Colon (tissue), 2 donors: ENCODE results near the gene SLC25A43.
"Not testable (repeated sequence)": the region's sequence is repeated elsewhere in the genome, so short reads cannot be mapped to it uniquely, and the experiment has no call there.

Experiments
- FAIRE-seq: peaks from 2 replicates; lab custom pipeline; 2012; peaks lifted over from hg19 to GRCh38; lab: Jason Lieb, UNC
- donor health status: control.
- donor health status: control.

SLC25A43 gene

DNA sequence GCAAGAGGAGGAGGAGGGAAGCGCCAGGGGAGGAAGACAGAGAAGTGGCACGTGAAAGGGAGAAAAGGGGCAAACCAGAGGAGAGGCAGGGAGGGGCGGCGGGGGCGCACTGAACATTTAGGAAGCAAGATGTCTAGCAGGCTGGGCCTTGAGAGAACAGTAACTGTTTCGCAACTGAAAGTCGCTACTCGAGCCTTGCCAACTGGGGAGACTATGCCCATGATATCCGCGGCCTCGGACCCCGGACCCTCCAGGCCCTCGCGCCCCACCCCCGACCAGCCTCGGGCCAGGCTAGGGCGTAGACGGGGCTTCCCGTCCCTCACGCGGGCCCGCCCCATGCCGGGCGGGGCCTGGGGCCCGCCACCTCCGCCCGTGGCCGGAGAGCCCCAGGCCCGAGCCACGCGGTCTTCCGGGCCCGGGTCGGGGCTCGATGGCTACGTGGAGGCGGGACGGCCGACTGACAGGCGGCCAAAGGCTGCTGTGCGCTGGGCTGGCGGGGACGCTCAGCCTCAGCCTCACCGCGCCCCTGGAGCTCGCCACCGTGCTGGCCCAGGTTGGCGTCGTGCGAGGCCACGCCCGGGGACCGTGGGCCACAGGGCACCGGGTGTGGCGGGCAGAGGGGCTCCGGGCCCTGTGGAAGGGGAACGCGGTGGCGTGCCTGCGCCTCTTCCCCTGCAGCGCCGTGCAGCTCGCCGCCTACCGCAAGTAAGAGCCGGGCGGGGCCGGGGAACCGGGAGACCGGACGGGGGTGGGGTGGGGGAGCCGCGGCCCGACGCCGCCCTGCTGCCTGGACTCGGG is at the start of gene SLC25A43:
TSS of gene SLC25A43 (plus strand) at position 363 of the 798 bp plus-strand sequence. CDS start at position 431, 68 bp downstream.
- FAIRE-seq, result no peak

DNA sequence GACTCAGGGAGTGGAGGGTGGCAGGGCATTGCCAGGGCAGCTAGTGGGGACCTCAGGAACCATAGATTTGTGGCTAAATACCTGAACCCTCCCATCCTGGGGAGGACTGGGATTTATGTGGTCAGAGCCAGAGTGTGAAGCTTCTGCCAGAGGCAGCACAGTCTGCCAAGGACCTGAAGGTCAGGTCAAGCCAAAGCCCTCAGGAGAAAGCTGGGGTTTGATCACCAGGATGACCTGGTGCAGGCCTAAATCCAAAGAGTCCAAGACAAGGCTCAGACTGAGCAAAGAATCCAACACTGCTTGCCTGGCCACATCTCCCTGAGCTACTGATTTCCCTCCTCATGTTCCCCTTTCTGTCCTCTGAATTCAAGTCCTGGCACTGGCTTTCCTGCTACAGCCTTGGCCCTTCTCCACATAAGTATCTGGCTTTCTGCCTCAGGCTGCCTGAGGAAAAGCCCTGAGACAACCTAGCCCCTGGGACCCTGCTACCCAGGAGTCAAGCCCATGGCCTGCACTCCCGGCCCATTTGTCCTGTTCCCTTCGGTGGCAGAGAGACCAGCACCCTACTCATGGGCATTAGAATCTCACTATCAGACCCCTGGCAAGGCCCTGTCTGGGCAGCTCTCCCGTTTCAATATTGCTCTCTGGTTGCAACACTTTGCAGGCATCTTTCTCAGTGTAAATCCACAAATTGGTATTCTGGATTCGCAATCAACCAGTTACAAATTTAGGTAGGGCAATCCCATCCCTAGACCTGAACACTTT is 39.3 kb upstream of the SLC25A43 start:
- no peak for FAIRE-seq

DNA sequence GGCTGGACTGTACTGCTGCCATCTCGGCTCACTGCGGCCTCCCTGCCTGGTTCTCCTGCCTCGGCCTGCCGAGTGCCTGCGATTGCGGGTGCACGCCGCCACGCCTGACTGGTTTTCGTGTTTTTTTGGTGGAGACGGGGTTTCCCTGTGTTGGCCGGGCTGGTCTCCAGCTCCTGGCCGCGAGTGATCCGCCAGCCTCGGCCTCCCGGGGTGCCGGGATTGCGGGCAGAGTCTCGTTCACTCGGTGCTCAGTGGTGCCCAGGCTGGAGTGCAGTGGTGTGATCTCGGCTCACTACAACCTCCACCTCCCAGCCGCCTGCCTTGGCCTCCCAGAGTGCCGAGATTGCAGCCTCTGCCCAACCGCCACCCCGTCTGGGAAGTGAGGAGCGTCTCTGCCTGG is 37.7 kb upstream of the SLC25A43 start:
- FAIRE-seq, result not testable (repeated sequence)

DNA sequence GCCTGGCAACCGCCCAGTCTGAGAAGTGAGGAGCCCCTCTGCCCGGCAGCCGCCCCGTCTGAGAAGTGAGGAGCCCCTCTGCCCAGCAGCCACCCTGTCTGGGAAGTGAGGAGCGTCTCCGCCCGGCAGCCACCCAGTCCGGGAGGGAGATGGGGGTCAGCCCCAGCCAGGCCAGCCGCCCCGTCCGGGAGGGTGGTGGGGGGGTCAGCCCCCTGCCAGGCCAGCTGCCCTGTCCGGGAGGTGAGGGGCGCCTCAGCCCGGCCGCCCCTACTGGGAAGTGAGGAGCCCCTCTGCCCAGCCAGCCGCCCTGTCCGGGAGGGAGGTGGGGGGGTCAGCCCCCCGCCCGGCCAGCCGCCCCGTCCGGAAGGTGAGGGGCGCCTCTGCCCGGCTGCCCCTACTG is 37.1 kb upstream of the SLC25A43 start:
- FAIRE-seq, result not testable (repeated sequence)

DNA sequence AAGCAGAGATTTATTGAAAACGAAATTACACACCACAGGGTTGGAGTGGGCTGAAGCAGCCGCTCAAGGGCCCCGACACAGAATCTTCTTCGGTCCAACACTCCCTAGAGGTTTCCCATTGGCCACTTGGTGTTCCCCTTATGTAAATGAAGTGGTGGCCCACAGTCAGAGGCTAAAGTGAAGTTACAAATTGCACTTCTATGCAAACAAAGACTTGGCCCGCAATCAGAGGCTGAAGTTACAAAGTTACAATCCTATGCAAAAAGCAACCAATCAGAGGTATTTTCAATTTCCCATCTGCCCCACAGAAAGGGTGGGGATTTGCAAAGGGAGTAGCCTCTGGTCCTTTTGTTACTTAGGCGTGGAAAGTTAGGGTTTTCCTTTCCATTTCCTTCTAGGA is 35.7 kb upstream of the SLC25A43 start:
- FAIRE-seq, result peak; percentile 5

DNA sequence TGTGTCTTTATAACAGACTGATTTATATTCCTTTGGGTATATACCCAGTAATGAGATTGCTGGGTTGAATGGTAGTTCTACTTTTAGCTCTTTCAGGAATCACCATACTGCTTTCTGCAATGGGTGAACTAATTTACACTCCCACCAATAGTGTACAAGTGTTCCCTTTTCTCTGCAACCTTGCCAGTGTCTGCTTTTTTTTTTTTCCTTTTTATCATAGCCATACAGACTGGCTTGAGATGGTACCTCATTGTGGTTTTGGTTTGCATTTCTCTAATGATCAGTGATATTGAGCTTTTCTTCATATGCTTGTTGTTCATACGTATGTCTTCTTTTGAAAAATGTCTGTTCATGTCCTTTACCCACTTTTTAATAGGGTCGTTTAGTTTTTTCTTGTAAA is 27.3 kb upstream of the SLC25A43 start:
- peak; percentile 69 for FAIRE-seq

DNA sequence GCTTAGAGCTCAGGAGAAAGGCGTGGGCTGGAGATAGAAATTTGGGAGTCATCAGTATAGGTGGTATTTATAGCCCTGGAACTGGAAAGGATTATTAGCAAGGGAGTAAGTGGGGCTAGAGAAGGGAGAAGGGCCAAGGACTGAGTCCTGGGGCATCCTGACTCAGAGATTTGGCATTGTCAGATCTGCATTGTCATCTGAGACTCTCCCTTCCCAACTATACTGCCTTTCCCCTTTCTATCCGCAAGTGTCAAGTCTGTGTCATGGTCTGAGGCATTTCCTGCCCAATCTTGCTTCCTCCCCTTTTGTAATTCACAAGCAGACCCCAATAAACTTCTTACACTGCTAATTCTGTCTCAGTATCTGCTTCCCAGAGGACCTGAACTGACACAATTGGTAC is 24.4 kb upstream of the SLC25A43 start:
- FAIRE-seq, result no peak

DNA sequence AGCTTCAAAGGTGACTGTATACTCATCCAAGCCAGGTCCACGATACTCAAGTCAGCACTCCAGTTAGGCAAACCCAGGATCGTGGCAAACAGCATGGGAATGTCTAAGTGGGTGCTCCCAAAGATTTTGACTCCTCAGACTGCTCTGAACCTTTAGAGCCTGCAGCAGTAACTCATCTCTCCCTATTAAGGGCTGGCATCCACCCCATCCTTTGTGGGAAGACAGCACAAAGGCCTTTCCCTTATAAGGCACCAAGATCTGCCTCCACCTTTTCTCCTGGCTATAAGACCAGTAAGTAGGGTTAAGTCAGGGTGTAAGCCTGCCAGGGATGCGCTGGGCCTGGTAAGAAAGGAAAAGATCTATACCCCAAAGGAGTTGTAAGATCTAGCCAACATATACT is 23.6 kb upstream of the SLC25A43 start:
- FAIRE-seq, result no peak

DNA sequence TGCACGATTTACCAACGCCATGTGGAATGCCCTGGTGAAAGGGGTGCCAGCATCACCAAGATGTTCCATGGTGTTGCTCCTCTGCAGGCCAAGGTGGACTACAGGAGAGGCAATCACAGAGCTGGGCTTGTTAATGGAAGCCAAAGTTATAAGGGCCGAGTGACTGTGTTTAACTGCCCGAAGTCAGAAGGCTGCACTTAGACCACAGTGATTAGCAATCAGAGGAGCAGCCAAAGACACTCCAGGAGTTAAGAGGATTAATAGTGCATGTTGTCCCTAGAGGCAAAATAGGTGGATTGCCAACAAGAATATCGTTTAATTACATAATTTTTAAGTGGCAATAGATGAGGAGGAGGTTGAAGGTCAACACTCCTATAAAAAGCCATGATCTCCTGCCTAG is 22.8 kb upstream of the SLC25A43 start:
- FAIRE-seq, result no peak

DNA sequence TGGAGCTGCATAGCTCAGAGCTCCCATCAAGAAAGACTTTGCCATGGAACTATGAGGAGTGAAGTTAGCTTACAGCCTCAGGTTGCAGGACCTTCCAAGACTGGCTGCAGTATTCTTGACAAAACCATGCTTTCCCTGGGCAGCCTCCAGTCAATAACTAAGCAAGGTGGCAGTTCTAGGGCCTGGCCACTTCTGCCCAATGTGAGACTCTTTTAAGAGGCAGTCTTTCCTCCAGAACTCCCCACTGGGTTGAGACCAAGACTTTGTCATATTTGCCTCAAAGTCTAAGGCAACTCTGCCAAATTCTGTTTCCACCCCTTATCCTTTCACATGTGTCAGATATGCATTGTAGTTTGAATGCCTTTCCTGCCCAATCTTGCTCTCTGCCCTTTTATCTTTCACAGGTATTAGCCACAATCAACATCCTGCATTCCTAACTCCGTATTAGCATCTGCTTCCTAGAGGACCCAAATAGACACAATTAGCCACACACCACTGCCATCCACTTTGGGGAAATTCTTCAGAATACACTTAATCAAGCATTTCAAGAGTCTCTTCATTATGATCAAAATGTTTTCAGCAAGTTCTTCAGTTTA is 17.7 kb upstream of the SLC25A43 start:
- FAIRE-seq, result no peak

DNA sequence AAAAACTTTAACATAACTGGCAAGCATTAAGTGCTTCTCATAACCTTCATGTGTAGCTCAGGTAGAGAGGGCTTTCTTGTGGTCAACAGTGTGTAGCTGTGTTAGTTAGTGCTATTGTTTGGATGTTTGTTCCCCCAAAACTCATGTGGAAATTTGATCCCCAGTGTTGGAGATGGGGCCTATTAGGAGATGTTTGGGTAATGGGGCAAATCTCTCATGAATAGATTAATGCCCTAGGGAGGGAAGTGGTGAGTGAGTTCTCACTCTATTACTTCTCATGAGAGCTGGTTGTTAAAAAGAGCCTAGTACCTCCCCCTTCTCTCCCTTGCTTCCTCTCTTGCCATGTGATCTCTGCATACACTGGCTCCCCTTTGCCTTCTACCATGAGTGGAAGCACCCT is 16.5 kb upstream of the SLC25A43 start:
- no peak for FAIRE-seq

DNA sequence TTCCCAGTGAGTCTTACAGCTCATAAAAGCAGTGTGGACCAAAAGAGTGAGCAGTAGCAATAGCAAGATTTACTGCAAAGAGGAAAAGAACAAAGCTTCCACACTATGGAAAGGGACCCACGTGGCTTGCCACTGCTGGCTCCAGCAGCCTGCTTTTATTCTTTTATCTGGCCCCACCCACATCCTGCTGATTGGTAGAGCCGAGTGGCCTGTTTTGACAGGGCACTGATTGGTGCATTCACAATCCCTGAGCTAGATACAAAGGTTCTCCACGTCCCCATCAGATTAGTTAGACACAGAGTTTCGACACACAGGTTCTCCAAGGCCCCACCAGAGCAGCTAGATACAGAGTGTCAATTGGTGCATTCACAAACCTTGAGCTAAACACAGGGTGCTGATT is 12.5 kb upstream of the SLC25A43 start:
- not testable (repeated sequence) for FAIRE-seq

DNA sequence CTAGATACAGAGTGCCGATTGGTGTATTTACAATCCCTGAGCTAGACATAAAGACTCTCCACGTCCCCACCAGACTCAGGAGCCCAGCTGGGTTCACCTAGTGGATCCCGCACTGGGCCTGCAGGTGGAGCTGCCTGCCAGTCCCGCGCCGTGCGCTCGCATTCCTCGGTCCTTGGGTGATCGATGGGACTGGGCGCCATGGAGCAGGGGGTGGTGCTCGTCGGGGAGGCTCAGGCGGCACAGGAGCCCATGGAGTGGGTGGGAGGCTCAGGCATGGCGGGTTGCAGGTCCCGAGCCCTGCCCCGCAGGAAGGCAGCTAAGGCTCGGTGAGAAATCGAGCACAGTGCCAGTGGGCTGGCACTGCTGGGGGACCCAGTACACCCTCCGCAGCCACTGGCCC is 11.7 kb upstream of the SLC25A43 start:
- FAIRE-seq, result not testable (repeated sequence)

DNA sequence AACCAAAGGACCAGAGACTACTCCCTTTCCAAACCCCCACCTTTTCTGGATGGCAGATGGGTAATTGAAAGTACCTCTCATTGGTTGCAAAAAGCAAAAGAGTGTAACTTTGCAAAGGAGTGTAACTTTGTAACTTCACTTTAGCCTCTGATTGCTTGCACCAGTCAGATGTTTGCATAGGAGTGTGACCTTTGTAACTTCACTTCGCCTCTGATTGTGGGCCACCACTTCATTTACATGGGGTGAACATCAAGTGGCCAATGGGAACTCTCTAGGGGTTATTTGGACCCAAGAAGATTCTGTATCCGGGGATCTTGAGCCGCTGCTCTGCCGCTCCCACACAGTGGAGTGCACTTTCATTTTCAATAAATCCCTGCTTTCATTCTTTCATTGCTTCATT is 9.9 kb upstream of the SLC25A43 start:
- peak; percentile 47 for FAIRE-seq

DNA sequence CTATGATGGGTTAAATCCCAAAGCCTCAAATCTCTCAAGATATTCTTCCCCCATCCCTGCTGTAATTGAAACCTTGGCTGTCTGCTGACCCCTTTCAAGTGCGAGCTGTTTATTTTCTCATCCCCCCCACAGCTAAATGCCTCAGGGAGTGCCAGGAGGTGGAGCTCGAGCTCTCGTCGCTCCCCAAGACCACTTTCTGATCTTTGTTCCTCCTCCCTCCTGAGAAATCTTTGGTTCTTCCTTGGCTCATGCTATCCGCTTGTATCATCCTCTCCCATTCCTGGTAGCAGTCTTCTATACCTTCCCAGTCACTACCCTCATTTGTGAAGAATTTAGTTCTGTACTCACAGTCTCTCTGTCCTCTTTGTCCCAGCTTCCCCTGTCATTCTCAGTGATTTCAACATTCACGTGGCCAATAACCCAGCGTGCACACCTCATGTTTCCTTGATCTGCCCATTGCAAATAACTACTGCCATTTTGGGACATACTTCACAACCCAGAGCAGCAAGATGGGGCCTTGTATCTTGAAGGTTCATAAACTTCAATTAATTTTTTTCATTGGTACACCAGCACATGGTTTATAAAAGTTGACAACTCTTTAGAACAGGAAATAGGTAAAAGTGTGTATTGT is 9.2 kb upstream of the SLC25A43 start:
- no peak for FAIRE-seq

DNA sequence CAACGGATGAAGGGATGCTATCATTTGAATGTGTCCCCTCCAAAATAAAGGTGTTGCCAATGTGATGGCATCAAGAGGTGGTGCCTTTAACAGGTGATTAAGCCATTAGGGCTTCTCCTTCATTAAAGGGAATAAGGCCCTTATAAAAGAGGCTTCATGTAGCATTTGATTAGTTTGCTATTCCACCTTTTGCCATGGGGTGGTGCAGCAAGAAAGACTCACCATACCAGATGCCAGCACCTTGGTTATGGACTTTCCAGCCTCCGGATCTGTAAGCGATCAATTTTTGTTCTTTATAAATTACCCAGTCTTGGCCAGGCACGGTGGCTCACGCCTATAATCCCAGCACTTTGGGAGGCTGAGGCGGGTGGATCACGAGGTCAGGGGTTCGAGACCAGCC is 7.9 kb upstream of the SLC25A43 start:
- FAIRE-seq, result no peak

DNA sequence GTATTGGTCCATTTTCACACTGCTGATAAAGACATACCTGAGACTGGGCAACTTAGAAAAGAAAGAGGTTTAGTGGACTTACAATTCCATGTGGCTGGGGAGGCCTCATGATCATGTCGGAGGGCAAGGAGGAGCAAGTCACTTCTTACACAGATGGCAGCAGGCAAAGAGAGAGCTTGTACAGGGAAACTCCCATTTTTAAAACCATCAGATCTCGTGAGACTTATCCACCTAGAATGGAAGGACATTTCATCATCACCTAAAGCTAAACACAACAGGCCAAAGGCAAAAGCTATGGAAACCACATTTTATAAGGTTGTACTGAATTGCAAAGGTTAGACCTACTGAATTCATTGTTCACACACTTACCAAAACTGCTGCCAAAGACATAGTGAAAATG is 6.0 kb upstream of the SLC25A43 start:
- no peak for FAIRE-seq

DNA sequence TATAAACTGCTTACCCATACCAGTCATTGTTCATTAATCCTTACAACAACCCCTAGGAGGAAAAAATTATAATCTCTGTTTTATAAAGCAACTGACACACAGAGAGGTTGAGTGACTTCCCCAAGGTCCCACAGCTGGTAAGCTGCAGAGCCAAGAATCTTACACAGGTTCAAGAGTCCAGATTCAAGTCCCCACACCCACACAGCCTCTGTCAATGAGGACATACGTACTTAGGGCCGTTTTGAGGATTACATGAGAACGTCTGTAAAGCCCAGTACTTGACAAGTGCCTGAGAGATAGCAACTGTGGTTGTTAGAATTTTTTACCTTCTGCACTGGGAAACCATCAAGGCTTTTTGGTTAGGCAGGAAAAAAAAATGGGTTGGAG is 556 bp upstream of the SLC25A43 start:
- FAIRE-seq, result no peak

DNA sequence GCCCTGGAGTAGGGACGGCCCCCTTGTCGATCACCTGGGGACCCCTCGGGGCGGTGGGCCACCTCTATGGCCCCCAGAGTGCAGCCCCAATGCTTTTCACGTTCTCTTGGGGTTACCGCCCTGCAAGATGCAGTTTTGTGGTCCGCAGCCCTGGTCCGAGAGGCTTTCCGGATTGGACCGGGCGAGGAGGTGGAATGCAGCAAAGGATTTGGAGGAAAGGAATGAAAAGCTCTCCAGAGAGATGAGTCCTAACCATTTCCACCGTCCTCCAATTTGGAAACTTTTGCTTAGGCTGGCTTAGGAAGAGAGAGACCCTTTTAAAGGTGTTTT is 601 bp downstream of the SLC25A43 start:
- no peak for FAIRE-seq

DNA sequence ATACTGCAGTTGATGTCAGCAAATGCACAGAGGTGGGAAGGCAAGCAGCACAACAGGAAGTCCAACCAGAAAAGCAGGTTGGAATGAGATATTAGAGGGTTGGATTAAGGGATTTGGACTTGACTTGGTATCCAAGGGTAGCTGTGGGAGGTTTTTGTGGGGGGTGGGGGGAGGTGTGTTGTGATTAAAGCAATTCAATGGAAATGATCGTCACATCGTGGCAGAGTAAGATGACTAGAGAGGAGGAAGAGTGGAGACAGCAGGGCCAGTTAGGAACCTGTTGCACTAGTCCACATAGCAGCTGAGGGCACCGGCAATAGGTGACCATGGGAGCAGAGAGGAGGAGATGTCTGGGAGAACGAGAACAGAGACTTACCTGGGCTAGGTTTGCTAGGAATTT is 2.4 kb downstream of the SLC25A43 start:
- FAIRE-seq, result no peak

DNA sequence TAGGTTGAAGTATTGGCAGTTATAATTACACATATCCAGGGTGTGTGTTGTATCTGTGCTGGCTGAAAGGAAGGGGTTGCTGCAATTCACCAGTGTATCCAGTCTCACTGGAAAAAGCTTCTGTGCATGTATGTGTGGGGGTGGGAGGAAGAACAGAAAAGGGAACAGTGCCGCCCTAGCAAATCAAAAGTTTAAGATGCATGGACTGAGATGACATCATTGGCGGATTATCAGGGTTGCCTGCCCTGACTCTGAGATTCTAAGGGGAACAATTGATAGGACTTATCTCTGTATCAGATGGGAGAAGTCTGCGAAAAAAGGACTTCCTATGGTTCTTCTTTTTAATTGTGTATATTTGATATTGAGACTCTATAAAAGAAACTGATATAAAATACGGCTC is 3.5 kb downstream of the SLC25A43 start:
- FAIRE-seq, result no peak

DNA sequence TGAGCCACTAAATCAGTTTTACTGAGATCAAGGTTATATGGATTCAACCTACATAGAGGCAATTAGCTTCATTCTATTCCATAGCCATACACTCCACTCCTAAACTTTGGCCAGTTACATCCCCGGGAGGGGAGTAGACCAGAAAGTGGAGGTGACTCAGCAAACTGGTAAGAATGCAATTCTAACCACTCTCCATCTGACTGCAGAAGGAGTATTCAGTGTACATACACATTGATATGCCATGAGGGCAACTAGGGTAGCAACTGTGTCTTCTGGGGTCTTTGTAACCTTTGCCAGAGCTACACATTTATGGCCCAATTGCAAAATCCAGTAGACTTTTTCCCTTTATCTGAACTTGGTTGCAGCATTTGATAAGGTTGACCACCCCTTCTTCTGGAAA is 7.6 kb downstream of the SLC25A43 start:
- FAIRE-seq, result no peak

DNA sequence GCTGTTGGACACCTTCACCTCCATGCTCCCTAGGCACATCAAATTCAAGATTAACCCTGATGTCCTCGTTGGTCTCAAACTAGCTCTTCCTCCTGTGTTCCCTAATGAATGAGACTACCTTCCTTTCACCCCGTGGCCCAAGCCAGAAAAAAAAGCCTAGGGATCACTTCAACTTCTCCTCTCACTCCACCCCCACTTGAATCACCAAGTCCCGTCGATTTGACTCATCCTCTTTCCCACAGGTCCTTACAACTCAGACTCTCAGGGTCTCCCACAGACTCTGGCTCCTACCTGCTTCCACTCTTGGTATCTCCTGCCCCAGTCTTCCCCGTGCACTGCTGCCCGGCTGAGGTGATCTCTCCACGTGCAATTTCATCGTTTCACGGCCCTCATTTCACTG is 8.5 kb downstream of the SLC25A43 start:
- FAIRE-seq, result no peak
